B cell (primary cell): ENCODE results near the gene NUAK1. TPM values are rescaled to one million over a fixed set of nuclear protein-coding genes. Genes with fewer than 3 reads are reported as not detected.

ENCODE experiments used
- ATAC-seq: fragments of 200-7000 bp; cut with Tn5 transposase; one replicate; pipeline ENCODE4 v1.10.0; 2021; ENCODE audit warnings: low read depth, mild to moderate bottlenecking, moderate number of reproducible peaks, moderate library complexity
- CTCF ChIA-PET: fragments of 350-600 bp; sonication (Branson Sonifier 250); formaldehyde crosslinking; loops from one replicate; lab custom pipeline; 2021; ENCODE audit warnings: antibody characterized with exemption, inconsistent platforms; lab: Charles Lee
- POLR2A ChIA-PET: fragments of 350-600 bp; sonication (Branson Sonifier 250); formaldehyde crosslinking; loops from one replicate; lab custom pipeline; 2021; ENCODE audit warnings: antibody characterized with exemption; lab: Charles Lee
- DNase-seq: peaks from one replicate; pipeline ENCODE4 v3.0.0; 2013
- H2AFZ ChIP-seq: 2 replicates; pipeline ENCODE4 v1.6.1; 2012; ENCODE audit warnings: mild to moderate bottlenecking, low read depth, low read length; ENCODE audit not compliant: insufficient read depth, poor library complexity, severe bottlenecking
- H3K27ac ChIP-seq, 2 donors: 1 replicate in 1 of 2; 2 replicates in 1 of 2; pipeline ENCODE4 v1.5.1; 2012 to 2013; ENCODE audit warnings: low read length in 2 of 2, mild to moderate bottlenecking in 2 of 2, moderate library complexity in 1 of 2
- H3K27me3 ChIP-seq, 4 experiments: fragments of 200-600 bp in 1 of 4; sonication (generic) in 1 of 4; replicated peaks in 1 of 4; 1 replicate in 2 of 4; 2 replicates in 2 of 4; pipeline versions ENCODE4 v1.6.1 to v1.7.0; 2013 to 2016; ENCODE audit warnings: low read length in 3 of 4, mild to moderate bottlenecking in 2 of 4, mixed read lengths in 1 of 4, moderate library complexity in 1 of 4; ENCODE audit not compliant: insufficient read depth in 4 of 4, control insufficient read depth in 3 of 4; ENCODE audit errors: control extremely low read depth in 1 of 4
- H3K36me3 ChIP-seq, 2 experiments: replicated peaks in 1 of 2; 1 replicate in 1 of 2; 2 replicates in 1 of 2; pipeline versions ENCODE4 v1.6.1 to v1.7.1; 2013; ENCODE audit warnings: low read length in 1 of 2; ENCODE audit not compliant: insufficient read depth in 2 of 2, control insufficient read depth in 1 of 2; ENCODE audit errors: control extremely low read depth in 1 of 2, extremely low read depth in 1 of 2
- H3K4me1 ChIP-seq, 2 donors: fragments of 200-600 bp in 1 of 2; sonication (generic) in 1 of 2; 1 replicate in 1 of 2; 2 replicates in 1 of 2; pipeline versions ENCODE4 v1.5.1 to v1.6.1; 2013 to 2017; ENCODE audit warnings: low read length in 2 of 2; ENCODE audit not compliant: control insufficient read depth in 2 of 2, insufficient read depth in 2 of 2
- H3K4me2 ChIP-seq: replicated peaks from 2 replicates; pipeline ENCODE3; 2012; ENCODE audit warnings: mild to moderate bottlenecking, low read depth, low read length; ENCODE audit not compliant: poor library complexity, severe bottlenecking
- H3K4me3 ChIP-seq, 5 experiments: fragments of 200-600 bp in 1 of 5; sonication (generic) in 1 of 5; 1 replicate in 3 of 5; 2 replicates in 2 of 5; pipeline versions ENCODE4 v1.5.1 to v1.7.0; 2011 to 2016; ENCODE audit warnings: low read length in 4 of 5, mild to moderate bottlenecking in 4 of 5, low read depth in 2 of 5, control low read depth in 1 of 5, moderate library complexity in 1 of 5; ENCODE audit not compliant: insufficient read depth in 1 of 5; ENCODE audit errors: control extremely low read depth in 1 of 5, extremely low read depth in 1 of 5
- H3K79me2 ChIP-seq: fragments of 200-600 bp; sonication (generic); one replicate; pipeline ENCODE4 v1.6.0; 2016; ENCODE audit warnings: low read length; ENCODE audit not compliant: control insufficient read depth, insufficient read depth
- H3K9ac ChIP-seq: fragments of 200-600 bp; sonication (generic); 2 replicates; pipeline ENCODE4 v1.6.1; 2017; ENCODE audit warnings: mild to moderate bottlenecking, low read length, moderate library complexity
- H3K9me3 ChIP-seq, 3 donors: one replicate each; pipeline versions ENCODE4 v1.6.1 to v1.7.1; 2013; ENCODE audit warnings: low read length in 2 of 3; ENCODE audit not compliant: control insufficient read depth in 2 of 3, insufficient read depth in 1 of 3; ENCODE audit errors: control extremely low read depth in 1 of 3
- H4K20me1 ChIP-seq: 2 replicates; pipeline ENCODE4 v1.6.0; 2012; ENCODE audit warnings: mild to moderate bottlenecking, low read length; ENCODE audit not compliant: insufficient read depth, control insufficient read depth, poor library complexity, severe bottlenecking
- H3K27ac Mint-ChIP-seq: one replicate; pipeline ENCODE4 v1.8.0; 2021; ENCODE audit warnings: mixed read lengths
- H3K27me3 Mint-ChIP-seq: one replicate; pipeline ENCODE4 v1.8.0; 2021; ENCODE audit warnings: mixed read lengths
- H3K4me1 Mint-ChIP-seq: one replicate; pipeline ENCODE4 v1.8.0; 2021; ENCODE audit warnings: mixed read lengths
- H3K4me3 Mint-ChIP-seq: one replicate; pipeline ENCODE4 v1.8.0; 2021; ENCODE audit warnings: mixed read lengths
- H3K9me3 Mint-ChIP-seq: one replicate; pipeline ENCODE4 v1.8.0; 2022; ENCODE audit warnings: mixed read lengths; ENCODE audit not compliant: insufficient read depth
- EZH2 ChIP-seq: IDR thresholded peaks from 2 replicates; pipeline ENCODE4 v1.6.1; 2012; ENCODE audit warnings: borderline replicate concordance, low read depth, mild to moderate bottlenecking, moderate library complexity, low read length; ENCODE audit not compliant: insufficient read depth, poor library complexity, severe bottlenecking
- WGBS: methylation state at CpG from one replicate; pipeline ENCODE4 v1.1.5; 2013; ENCODE audit warnings: missing lambda C conversion rate; ENCODE audit not compliant: insufficient coverage; 5-methylcytosine and 5-hydroxymethylcytosine counted together
- intact Hi-C: fragments of 100-400 bp; cut with micrococcal nuclease; formaldehyde crosslinking; loops from one replicate; pipeline ENCODE4 v1.10.0; 2022
- polyA plus RNA-seq: library from polyadenylated mRNA; depleted of rRNA; stranded (reverse); fragments of >200 nt; gene quantifications from 2 replicates; pipeline ENCODE4 v1.2.3, GENCODE V29; 2012
- total RNA-seq, 2 donors: library from RNA; stranded (reverse); fragments of 120-200 nt in 1 of 2; gene quantifications; 1 replicate in 1 of 2; 2 replicates in 1 of 2; pipeline versions ENCODE4 v1.2.3 to v1.2.4, GENCODE V29; 2013 to 2022
- TF ChIP-seq, protein P1 (sequence below): fragments of 200-600 bp; IDR thresholded peaks from one replicate; pipeline ENCODE4 v1.8.0; 2022; ENCODE audit warnings: antibody characterized with exemption, mild to moderate bottlenecking

The NUAK1 gene
- total and polyA plus RNA-seq, 2 donors (not counting 1 experiment from before 2014, with no cell fraction given), result not detected

DNA sequence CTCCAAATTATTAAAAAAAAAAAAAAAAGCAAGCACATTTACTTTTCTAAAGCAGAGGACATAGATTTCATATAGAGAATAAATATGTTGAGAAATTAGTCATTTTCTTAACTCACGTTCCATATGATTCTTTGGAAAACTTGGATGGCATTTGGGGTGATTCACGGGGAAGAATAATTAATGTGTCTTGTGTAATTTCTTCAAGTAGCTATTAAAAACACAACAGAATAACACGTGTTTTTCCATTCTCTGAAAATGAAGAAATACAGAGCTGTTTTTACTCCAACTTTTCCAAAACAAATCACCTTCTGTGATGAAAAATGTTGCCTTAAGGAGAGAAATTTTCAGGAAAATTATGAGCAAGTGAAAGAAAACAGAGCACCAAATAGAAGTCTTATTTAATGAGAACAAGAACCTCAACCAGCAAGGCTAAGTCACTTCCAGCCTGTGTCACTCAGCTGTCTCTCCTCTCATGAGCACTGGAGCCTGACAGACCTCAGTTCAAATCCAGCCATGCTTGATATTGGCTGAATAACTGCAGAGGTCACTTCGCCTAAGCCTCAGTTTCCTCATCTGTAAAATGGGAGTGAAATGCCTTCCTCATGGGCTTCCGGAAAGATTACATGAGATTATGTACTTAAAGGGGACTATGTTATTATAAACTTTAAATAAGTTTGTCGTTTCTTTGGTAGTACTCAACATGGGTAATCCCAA, 42.8 kb upstream of the NUAK1 start:
- H2AFZ ChIP-seq, result no peak overlapping the region
- H3K27me3 ChIP-seq, result no peaks in the 10 kb centered on the region
- H3K4me3 ChIP-seq, result no peak overlapping the region
- H3K4me1 ChIP-seq, result no peaks in the 10 kb centered on the region
- no peaks in the 10 kb centered on the region for H4K20me1 ChIP-seq
- WGBS, result no CpG with 5 or more reads among the region's 6 CpGs
- no peaks in the 10 kb centered on the region for H3K79me2 ChIP-seq
- Mint-ChIP-seq H3K9me3 (no peaks in the 10 kb centered on the region), H3K27me3 (peaks cover 26% of the 10 kb centered on the region), H3K27ac (no peak overlapping the region), H3K4me1 (no peaks in the 10 kb centered on the region), H3K4me3 (no peak overlapping the region)
- no peak overlapping the region for H3K4me2 ChIP-seq
- ChIA-PET CTCF (interaction anchor here (0.7 kb wide), 1 partner anchor 20 kb away, joined by 4 read pairs; no protein-coding TSS in a partner anchor), POLR2A (no interaction called here)
- no peak for TF ChIP-seq EZH2
- TF ChIP-seq, protein P1, sequence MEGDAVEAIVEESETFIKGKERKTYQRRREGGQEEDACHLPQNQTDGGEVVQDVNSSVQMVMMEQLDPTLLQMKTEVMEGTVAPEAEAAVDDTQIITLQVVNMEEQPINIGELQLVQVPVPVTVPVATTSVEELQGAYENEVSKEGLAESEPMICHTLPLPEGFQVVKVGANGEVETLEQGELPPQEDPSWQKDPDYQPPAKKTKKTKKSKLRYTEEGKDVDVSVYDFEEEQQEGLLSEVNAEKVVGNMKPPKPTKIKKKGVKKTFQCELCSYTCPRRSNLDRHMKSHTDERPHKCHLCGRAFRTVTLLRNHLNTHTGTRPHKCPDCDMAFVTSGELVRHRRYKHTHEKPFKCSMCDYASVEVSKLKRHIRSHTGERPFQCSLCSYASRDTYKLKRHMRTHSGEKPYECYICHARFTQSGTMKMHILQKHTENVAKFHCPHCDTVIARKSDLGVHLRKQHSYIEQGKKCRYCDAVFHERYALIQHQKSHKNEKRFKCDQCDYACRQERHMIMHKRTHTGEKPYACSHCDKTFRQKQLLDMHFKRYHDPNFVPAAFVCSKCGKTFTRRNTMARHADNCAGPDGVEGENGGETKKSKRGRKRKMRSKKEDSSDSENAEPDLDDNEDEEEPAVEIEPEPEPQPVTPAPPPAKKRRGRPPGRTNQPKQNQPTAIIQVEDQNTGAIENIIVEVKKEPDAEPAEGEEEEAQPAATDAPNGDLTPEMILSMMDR, result no peak
- ATAC-seq, result no peak
- intact Hi-C loops, result no loop called here
- H3K9me3 ChIP-seq, result no peaks in the 10 kb centered on the region
- H3K27ac ChIP-seq, result no peak overlapping the region
- no peaks in the 10 kb centered on the region for H3K36me3 ChIP-seq
- no peak for DNase-seq
- no peak overlapping the region for H3K9ac ChIP-seq

DNA sequence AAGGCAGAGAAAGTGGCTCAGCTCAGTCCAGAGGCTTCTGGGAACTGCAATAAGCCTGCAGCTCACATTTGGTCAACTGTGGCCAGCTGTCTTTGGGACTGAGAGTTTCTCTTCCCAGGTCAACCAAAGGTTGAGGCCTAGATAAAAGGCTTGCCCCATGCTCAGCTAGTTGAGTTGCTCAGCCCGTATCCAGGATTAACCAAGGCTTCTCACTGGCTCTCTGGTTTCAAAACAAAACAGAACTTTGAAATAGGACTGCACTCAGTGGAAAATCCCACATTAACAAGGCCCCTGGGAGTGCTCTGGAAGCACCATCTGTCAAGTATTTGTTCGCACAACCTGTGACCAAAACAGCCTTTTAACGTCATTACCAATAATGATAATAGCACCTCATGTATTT, 40.3 kb upstream of the NUAK1 start:
- ATAC-seq (no peak), DNase-seq (no peak)
- no peaks in the 10 kb centered on the region for H3K9me3 ChIP-seq
- CTCF ChIA-PET, result no interaction called here
- H3K27ac ChIP-seq, result no peak overlapping the region
- no peaks in the 10 kb centered on the region for H3K27me3 ChIP-seq
- H3K4me3 ChIP-seq, result no peak overlapping the region
- H2AFZ ChIP-seq, result no peak overlapping the region
- no peaks in the 10 kb centered on the region for H4K20me1 ChIP-seq
- intact Hi-C loops, result no loop called here
- POLR2A ChIA-PET, result no interaction called here
- H3K27me3 Mint-ChIP-seq, result peaks cover 19% of the 10 kb centered on the region
- H3K9me3 Mint-ChIP-seq, result no peaks in the 10 kb centered on the region
- WGBS, result 95% methylated on average over 3 of the region's 3 CpGs
- H3K4me1 ChIP-seq, result no peaks in the 10 kb centered on the region
- no peak overlapping the region for H3K9ac ChIP-seq
- H3K4me3 Mint-ChIP-seq, result no peak overlapping the region
- H3K4me2 ChIP-seq, result no peak overlapping the region
- no peaks in the 10 kb centered on the region for H3K79me2 ChIP-seq
- H3K27ac Mint-ChIP-seq, result no peak overlapping the region
- H3K4me1 Mint-ChIP-seq, result no peaks in the 10 kb centered on the region
- H3K36me3 ChIP-seq, result no peaks in the 10 kb centered on the region
- TF ChIP-seq, protein P1, result no peak
- no peak for TF ChIP-seq EZH2
